Lower leg skin (tissue), 3 donors: ENCODE data around the gene SPAG9.

Experiments used
- POLR2A ChIP-seq, 2 donors: fragments of 450-650 bp; IDR thresholded peaks; one replicate each; pipeline ENCODE4 v1.6.1; 2016 to 2017; ENCODE audit warnings: antibody characterized with exemption in 2 of 2, mild to moderate bottlenecking in 1 of 2, moderate library complexity in 1 of 2
- TF ChIP-seq, protein P1 (sequence below), 3 donors: fragments of 450-650 bp; IDR thresholded peaks; one replicate each; pipeline ENCODE4 v1.5.1; 2016; ENCODE audit warnings: antibody characterized with exemption in 3 of 3, mild to moderate bottlenecking in 3 of 3, moderate library complexity in 2 of 3

DNA sequence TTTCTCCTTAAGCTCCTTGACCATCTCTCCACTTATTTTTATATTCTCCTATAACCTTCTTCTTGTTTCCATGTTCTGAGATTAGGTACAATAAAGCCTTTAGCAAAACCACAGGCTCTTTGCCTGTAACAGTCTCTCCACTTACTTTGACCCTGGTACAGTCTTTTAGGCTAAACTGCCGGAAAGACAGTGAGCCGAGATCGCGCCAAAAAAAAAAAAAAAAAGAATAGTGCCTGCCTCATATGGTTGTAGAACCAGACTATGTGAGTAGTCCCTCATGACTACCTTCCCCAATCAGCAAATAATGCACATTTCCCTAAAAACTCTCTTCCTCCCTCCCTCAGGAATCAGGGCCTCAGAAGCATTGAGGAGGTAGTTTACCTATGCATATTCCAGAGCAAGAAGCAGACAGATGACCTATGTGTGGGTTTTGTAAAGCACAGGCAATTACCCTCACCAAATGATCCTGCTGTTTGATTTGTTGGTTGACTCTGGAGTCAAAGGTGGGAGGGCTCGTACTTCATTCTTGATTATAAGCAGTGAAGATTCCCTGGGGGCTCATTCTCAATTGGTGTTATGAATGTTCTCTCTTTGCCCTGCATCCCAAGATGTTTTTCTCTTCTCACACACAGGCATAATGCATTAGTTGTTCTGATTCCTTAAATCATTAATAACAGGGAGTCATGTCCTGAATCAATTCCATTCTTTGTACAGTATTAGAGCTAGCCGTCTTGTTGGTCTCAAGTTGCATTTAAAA lies 23.8 kb upstream of the SPAG9 start:
- TF ChIP-seq, protein P1, sequence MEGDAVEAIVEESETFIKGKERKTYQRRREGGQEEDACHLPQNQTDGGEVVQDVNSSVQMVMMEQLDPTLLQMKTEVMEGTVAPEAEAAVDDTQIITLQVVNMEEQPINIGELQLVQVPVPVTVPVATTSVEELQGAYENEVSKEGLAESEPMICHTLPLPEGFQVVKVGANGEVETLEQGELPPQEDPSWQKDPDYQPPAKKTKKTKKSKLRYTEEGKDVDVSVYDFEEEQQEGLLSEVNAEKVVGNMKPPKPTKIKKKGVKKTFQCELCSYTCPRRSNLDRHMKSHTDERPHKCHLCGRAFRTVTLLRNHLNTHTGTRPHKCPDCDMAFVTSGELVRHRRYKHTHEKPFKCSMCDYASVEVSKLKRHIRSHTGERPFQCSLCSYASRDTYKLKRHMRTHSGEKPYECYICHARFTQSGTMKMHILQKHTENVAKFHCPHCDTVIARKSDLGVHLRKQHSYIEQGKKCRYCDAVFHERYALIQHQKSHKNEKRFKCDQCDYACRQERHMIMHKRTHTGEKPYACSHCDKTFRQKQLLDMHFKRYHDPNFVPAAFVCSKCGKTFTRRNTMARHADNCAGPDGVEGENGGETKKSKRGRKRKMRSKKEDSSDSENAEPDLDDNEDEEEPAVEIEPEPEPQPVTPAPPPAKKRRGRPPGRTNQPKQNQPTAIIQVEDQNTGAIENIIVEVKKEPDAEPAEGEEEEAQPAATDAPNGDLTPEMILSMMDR (IDR thresholded peaks at IDR 0.05), result no peak
- no peak for TF ChIP-seq POLR2A (IDR thresholded peaks at IDR 0.05)
